Measurements from ENCODE around the gene GJD3.

- TF ChIP-seq CTCF (IDR thresholded peaks at IDR 0.05) = peak; percentile 98 to 99
- no peak for TF ChIP-seq EP300 (IDR thresholded peaks at IDR 0.05)
Observed at GRCh38 chr17:40358323-40359038, 6.1 kb downstream of the GJD3 start.

All from suprapubic skin (tissue), 3 donors.